Endothelial cell (in vitro differentiated cells): ENCODE results near the gene ATP10A. TPM values are rescaled to one million over a fixed set of nuclear protein-coding genes. Genes with fewer than 3 reads are reported as not detected.
"Not testable (repeated sequence)": the region's sequence is repeated elsewhere in the genome, so short reads cannot be mapped to it uniquely, and the experiment has no call there.

ENCODE experiments used
- DNase-seq: peaks from one replicate; pipeline ENCODE4 v3.0.0; 2021; ENCODE audit warnings: low spot score
- H3K27ac Mint-ChIP-seq: one replicate; pipeline ENCODE4 v1.8.0; 2021; ENCODE audit warnings: mixed read lengths, inconsistent platforms; ENCODE audit not compliant: unreplicated experiment
- H3K27me3 Mint-ChIP-seq: one replicate; pipeline ENCODE4 v1.8.0; 2021; ENCODE audit warnings: mild to moderate bottlenecking, moderate library complexity, mixed read lengths, inconsistent platforms; ENCODE audit not compliant: unreplicated experiment
- H3K36me3 Mint-ChIP-seq: one replicate; pipeline ENCODE4 v1.8.0; 2021; ENCODE audit warnings: mild to moderate bottlenecking, low read depth, mixed read lengths, inconsistent platforms; ENCODE audit not compliant: unreplicated experiment
- H3K4me1 Mint-ChIP-seq: one replicate; pipeline ENCODE4 v1.8.0; 2021; ENCODE audit warnings: mild to moderate bottlenecking, mixed read lengths, inconsistent platforms; ENCODE audit not compliant: unreplicated experiment
- H3K4me3 Mint-ChIP-seq: one replicate; pipeline ENCODE4 v1.8.0; 2021; ENCODE audit warnings: mild to moderate bottlenecking, mixed read lengths, inconsistent platforms; ENCODE audit not compliant: unreplicated experiment
- H3K9me3 Mint-ChIP-seq: one replicate; pipeline ENCODE4 v1.8.0; 2021; ENCODE audit warnings: mixed read lengths, inconsistent platforms; ENCODE audit not compliant: unreplicated experiment
- total RNA-seq: library from RNA; stranded (reverse); fragmentation: NEBNext Ultra II Directional; extraction: Animal tissue kit (Norgen Biotek cat#: 25700); gene quantifications from one replicate; pipeline ENCODE4 v1.2.1, GENCODE V29; 2021; ENCODE audit not compliant: unreplicated experiment
- TF ChIP-seq, protein P1 (sequence below): fragments of 200-600 bp; sonication (generic); IDR thresholded peaks from one replicate; pipeline ENCODE4 v1.5.0; 2021; ENCODE audit warnings: antibody characterized with exemption; ENCODE audit not compliant: unreplicated experiment

ATP10A gene
- total RNA-seq, 1 donor from 2014 or later, result 0.13 TPM

- H3K9me3 Mint-ChIP-seq, result no peaks in the 10 kb centered on the region
- no peak overlapping the region for H3K27ac Mint-ChIP-seq
- no peak overlapping the region for H3K4me3 Mint-ChIP-seq
- peaks cover 6% of the 10 kb centered on the region for H3K27me3 Mint-ChIP-seq
- DNase-seq, result no peak
- H3K36me3 Mint-ChIP-seq, result no peaks in the 10 kb centered on the region
- no peaks in the 10 kb centered on the region for H3K4me1 Mint-ChIP-seq
- TF ChIP-seq, protein P1, sequence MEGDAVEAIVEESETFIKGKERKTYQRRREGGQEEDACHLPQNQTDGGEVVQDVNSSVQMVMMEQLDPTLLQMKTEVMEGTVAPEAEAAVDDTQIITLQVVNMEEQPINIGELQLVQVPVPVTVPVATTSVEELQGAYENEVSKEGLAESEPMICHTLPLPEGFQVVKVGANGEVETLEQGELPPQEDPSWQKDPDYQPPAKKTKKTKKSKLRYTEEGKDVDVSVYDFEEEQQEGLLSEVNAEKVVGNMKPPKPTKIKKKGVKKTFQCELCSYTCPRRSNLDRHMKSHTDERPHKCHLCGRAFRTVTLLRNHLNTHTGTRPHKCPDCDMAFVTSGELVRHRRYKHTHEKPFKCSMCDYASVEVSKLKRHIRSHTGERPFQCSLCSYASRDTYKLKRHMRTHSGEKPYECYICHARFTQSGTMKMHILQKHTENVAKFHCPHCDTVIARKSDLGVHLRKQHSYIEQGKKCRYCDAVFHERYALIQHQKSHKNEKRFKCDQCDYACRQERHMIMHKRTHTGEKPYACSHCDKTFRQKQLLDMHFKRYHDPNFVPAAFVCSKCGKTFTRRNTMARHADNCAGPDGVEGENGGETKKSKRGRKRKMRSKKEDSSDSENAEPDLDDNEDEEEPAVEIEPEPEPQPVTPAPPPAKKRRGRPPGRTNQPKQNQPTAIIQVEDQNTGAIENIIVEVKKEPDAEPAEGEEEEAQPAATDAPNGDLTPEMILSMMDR, result no peak
These were observed 210.4 kb downstream of the ATP10A start for GRCh38 chr15:25652704-25653103.

DNA sequence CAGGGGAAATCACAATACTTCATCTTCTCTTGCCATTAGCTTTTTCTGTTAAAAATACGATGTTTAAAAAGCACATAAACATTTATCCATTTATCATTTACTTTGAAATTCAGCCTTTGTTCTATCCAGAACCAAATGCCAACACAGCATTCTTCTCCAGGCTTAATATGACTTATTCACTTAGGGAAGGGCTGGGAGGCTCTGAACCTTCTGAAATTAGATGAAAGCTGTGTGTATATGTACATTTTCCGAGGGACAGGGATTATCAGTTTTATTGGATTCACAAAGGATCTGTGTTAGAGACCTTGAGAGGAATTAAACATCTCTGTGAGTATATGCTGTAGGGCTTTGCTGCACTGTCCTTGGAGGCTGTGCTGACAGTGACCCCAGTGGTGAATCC is 213.7 kb downstream of the ATP10A start:
- Mint-ChIP-seq H3K36me3 (no peaks in the 10 kb centered on the region), H3K27ac (no peak overlapping the region), H3K27me3 (peaks cover 3% of the 10 kb centered on the region), H3K4me3 (no peak overlapping the region), H3K9me3 (no peaks in the 10 kb centered on the region), H3K4me1 (no peaks in the 10 kb centered on the region)
- TF ChIP-seq, protein P1, result no peak
- no peak for DNase-seq

GRCh38 chr15:25643120-25643519 is 220.0 kb downstream of the ATP10A start:
- TF ChIP-seq, protein P1, result no peak
- Mint-ChIP-seq H3K9me3 (no peaks in the 10 kb centered on the region), H3K4me1 (peaks cover 19% of the 10 kb centered on the region), H3K27me3 (no peaks in the 10 kb centered on the region), H3K36me3 (no peaks in the 10 kb centered on the region), H3K4me3 (no peak overlapping the region), H3K27ac (no peak overlapping the region)
- DNase-seq, result no peak

DNA sequence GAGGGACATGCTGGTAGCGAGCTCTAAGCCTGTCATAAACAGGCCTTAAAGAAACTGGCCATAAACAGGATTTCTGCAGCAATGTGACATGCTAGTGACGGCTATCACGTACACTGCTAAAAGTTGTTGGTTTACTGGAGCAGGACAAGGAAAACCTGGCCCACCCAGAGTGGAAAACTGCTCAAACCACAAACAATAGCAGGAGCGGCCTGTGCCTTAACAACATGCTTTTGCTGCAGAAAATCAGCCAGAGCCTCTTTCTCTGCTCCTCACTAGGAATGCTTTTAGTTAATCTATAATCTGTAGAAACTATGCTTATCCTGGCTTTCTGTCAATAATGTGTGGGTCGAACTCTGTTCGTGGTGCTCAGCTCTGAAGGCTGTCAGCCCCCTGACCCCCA is 221.4 kb downstream of the ATP10A start:
- Mint-ChIP-seq H3K36me3 (no peaks in the 10 kb centered on the region), H3K27me3 (no peaks in the 10 kb centered on the region), H3K9me3 (no peaks in the 10 kb centered on the region), H3K4me3 (no peak overlapping the region), H3K27ac (no peak overlapping the region), H3K4me1 (peaks cover 19% of the 10 kb centered on the region)
- no peak for DNase-seq
- TF ChIP-seq, protein P1, result no peak

DNA sequence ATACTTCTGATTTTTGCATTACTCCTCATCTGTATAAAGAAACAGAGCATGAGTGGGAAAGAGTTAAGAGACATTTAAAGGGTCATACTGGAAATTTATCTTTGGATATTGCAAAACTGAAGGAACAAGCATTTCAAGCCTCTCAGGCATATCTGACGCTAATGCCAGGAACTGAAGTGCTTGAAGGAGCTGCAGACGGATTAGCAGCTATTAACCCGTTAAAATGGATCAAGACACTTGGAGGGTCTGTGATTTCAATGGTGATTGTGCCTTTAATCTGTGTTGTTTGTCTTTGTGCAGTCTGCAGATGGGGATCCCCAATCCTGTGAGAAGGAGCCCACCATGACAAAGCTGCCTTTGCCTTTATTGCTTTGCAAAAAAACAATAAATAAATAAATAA is 221.8 kb downstream of the ATP10A start:
- DNase-seq, result no peak
- TF ChIP-seq, protein P1, result no peak
- Mint-ChIP-seq H3K36me3 (no peaks in the 10 kb centered on the region), H3K27me3 (peaks cover 1% of the 10 kb centered on the region), H3K27ac (no peak overlapping the region), H3K4me3 (no peak overlapping the region), H3K4me1 (peaks cover 19% of the 10 kb centered on the region), H3K9me3 (no peaks in the 10 kb centered on the region)

- not testable (repeated sequence) for H3K27me3 Mint-ChIP-seq, H3K36me3 Mint-ChIP-seq, H3K4me3 Mint-ChIP-seq, H3K9me3 Mint-ChIP-seq, H3K27ac Mint-ChIP-seq, DNase-seq
- H3K4me1 Mint-ChIP-seq, result peaks cover 19% of the 10 kb centered on the region
These were observed 222.2 kb downstream of the ATP10A start for GRCh38 chr15:25640959-25641358.
